ENCODE data around the gene FRG2.
"Not testable (repeated sequence)": the region's sequence is repeated elsewhere in the genome, so short reads cannot be mapped to it uniquely, and the experiment has no call there.

- TF ChIP-seq PPARG (CRISPR knock-in tag; conservative IDR thresholded peaks at IDR 0.05); RXRA (CRISPR knock-in tag; IDR thresholded peaks at IDR 0.05); RAD21 (CRISPR knock-in tag; IDR thresholded peaks at IDR 0.05); ASH2L (IDR thresholded peaks at IDR 0.05; ENCODE audit: insufficient read length, low read depth, low read length); EZH2 (conservative IDR thresholded peaks at IDR 0.05; ENCODE audit: low read depth, low read length); ZKSCAN1 (IDR thresholded peaks at IDR 0.05; ENCODE audit: low read length); NR2F6 (IDR thresholded peaks at IDR 0.05); NR2F6 (CRISPR knock-in tag; IDR thresholded peaks at IDR 0.05); FOXK1 (CRISPR knock-in tag; IDR thresholded peaks at IDR 0.05; ENCODE audit: borderline replicate concordance, low read depth); POLR2A (IDR thresholded peaks at IDR 0.05; ENCODE audit: insufficient read depth in 1 of 2, low read depth in 2 of 2, low read length in 2 of 2); RFX1 (IDR thresholded peaks at IDR 0.05); FOXM1 (CRISPR knock-in tag; IDR thresholded peaks at IDR 0.05): not testable (repeated sequence)
- TF ChIP-seq, protein P1, sequence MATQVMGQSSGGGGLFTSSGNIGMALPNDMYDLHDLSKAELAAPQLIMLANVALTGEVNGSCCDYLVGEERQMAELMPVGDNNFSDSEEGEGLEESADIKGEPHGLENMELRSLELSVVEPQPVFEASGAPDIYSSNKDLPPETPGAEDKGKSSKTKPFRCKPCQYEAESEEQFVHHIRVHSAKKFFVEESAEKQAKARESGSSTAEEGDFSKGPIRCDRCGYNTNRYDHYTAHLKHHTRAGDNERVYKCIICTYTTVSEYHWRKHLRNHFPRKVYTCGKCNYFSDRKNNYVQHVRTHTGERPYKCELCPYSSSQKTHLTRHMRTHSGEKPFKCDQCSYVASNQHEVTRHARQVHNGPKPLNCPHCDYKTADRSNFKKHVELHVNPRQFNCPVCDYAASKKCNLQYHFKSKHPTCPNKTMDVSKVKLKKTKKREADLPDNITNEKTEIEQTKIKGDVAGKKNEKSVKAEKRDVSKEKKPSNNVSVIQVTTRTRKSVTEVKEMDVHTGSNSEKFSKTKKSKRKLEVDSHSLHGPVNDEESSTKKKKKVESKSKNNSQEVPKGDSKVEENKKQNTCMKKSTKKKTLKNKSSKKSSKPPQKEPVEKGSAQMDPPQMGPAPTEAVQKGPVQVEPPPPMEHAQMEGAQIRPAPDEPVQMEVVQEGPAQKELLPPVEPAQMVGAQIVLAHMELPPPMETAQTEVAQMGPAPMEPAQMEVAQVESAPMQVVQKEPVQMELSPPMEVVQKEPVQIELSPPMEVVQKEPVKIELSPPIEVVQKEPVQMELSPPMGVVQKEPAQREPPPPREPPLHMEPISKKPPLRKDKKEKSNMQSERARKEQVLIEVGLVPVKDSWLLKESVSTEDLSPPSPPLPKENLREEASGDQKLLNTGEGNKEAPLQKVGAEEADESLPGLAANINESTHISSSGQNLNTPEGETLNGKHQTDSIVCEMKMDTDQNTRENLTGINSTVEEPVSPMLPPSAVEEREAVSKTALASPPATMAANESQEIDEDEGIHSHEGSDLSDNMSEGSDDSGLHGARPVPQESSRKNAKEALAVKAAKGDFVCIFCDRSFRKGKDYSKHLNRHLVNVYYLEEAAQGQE (IDR thresholded peaks at IDR 0.05; ENCODE audit: borderline replicate concordance in 1 of 2, low read depth in 1 of 2, low read length in 2 of 2), result not testable (repeated sequence)
- TF ChIP-seq, protein P2, sequence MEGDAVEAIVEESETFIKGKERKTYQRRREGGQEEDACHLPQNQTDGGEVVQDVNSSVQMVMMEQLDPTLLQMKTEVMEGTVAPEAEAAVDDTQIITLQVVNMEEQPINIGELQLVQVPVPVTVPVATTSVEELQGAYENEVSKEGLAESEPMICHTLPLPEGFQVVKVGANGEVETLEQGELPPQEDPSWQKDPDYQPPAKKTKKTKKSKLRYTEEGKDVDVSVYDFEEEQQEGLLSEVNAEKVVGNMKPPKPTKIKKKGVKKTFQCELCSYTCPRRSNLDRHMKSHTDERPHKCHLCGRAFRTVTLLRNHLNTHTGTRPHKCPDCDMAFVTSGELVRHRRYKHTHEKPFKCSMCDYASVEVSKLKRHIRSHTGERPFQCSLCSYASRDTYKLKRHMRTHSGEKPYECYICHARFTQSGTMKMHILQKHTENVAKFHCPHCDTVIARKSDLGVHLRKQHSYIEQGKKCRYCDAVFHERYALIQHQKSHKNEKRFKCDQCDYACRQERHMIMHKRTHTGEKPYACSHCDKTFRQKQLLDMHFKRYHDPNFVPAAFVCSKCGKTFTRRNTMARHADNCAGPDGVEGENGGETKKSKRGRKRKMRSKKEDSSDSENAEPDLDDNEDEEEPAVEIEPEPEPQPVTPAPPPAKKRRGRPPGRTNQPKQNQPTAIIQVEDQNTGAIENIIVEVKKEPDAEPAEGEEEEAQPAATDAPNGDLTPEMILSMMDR (CRISPR knock-in tag; IDR thresholded peaks at IDR 0.05), result not testable (repeated sequence)
- TF ChIP-seq, protein P3, sequence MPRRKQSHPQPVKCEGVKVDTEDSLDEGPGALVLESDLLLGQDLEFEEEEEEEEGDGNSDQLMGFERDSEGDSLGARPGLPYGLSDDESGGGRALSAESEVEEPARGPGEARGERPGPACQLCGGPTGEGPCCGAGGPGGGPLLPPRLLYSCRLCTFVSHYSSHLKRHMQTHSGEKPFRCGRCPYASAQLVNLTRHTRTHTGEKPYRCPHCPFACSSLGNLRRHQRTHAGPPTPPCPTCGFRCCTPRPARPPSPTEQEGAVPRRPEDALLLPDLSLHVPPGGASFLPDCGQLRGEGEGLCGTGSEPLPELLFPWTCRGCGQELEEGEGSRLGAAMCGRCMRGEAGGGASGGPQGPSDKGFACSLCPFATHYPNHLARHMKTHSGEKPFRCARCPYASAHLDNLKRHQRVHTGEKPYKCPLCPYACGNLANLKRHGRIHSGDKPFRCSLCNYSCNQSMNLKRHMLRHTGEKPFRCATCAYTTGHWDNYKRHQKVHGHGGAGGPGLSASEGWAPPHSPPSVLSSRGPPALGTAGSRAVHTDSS (CRISPR knock-in tag; conservative IDR thresholded peaks at IDR 0.05), result not testable (repeated sequence)
Observed at GRCh38 chr4:190019859-190020463, 7.1 kb downstream of the FRG2 start.

Measured in HepG2 (cell line).